Thyroid gland (tissue), 4 donors: ENCODE data around the gene NKX2-4.

ENCODE experiments used
- POLR2A ChIP-seq, 2 donors: fragments of 450-650 bp; IDR thresholded peaks; one replicate each; pipeline ENCODE4 v1.6.1; 2017; ENCODE audit warnings: antibody characterized with exemption in 2 of 2, mild to moderate bottlenecking in 2 of 2, moderate library complexity in 1 of 2
- TF ChIP-seq, protein P1 (sequence below), 6 experiments: fragments of 200-600 bp in 3 of 6; fragments of 450-650 bp in 3 of 6; sonication (generic) in 3 of 6; IDR thresholded peaks; one replicate each; pipeline ENCODE4 v1.5.1; 2016 to 2019; ENCODE audit warnings: antibody characterized with exemption in 6 of 6, mild to moderate bottlenecking in 2 of 6, inconsistent platforms in 1 of 6, moderate library complexity in 1 of 6

DNA sequence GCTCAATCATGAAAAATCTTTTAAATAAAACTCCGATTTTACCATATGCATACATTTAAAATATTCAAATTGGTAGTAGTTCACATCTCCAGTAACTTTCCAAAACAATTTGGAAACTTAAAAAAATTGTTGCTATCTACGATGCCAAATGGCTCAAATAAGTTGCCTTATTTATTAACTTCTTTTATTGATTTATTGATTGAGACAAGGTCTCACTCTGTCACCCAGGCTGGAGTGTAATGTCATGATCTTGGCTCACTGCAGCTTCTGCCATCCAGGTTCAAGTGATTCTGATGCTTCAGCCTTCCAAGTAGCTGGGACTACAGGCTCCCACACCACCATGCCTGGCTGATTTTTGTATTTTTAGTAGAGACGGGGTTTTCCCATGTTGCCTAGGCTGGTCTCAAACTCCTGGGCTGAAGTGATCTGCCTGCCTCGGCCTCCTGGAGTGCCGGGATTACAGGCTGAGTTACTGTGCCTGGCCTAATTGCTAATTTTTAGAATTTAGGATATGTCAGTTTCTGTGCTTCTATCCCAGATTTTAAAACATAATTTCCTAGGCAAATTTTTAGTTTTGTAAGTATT is 12.9 kb downstream of the NKX2-4 start:
- TF ChIP-seq, protein P1, sequence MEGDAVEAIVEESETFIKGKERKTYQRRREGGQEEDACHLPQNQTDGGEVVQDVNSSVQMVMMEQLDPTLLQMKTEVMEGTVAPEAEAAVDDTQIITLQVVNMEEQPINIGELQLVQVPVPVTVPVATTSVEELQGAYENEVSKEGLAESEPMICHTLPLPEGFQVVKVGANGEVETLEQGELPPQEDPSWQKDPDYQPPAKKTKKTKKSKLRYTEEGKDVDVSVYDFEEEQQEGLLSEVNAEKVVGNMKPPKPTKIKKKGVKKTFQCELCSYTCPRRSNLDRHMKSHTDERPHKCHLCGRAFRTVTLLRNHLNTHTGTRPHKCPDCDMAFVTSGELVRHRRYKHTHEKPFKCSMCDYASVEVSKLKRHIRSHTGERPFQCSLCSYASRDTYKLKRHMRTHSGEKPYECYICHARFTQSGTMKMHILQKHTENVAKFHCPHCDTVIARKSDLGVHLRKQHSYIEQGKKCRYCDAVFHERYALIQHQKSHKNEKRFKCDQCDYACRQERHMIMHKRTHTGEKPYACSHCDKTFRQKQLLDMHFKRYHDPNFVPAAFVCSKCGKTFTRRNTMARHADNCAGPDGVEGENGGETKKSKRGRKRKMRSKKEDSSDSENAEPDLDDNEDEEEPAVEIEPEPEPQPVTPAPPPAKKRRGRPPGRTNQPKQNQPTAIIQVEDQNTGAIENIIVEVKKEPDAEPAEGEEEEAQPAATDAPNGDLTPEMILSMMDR (IDR thresholded peaks at IDR 0.05): no peak
- TF ChIP-seq POLR2A (IDR thresholded peaks at IDR 0.05): no peak
